HEK293T (cell line): ENCODE data around the gene SULT1A1.
"Not testable (repeated sequence)": the region's sequence is repeated elsewhere in the genome, so short reads cannot be mapped to it uniquely, and the experiment has no call there.

Experiments
- CTCF ChIA-PET: fragments of 350-600 bp; formaldehyde crosslinking; extraction: SDS; loops from one replicate; lab custom pipeline; 2021; ENCODE audit warnings: antibody characterized with exemption, inconsistent platforms; lab: Yijun Ruan, JAX
- POLR2A ChIA-PET: fragments of 350-600 bp; formaldehyde crosslinking; extraction: SDS; loops from one replicate; lab custom pipeline; 2020; ENCODE audit warnings: antibody characterized with exemption, inconsistent platforms; lab: Yijun Ruan, JAX
- DNase-seq: peaks from one replicate; pipeline ENCODE4 v3.0.0; 2012; ENCODE audit warnings: mixed read lengths; ENCODE audit errors: extremely low spot score
- ARNT ChIP-seq: fragments of 450-650 bp; IDR thresholded peaks from 2 replicates; pipeline ENCODE4 v1.6.1; 2017; ENCODE audit warnings: mild to moderate bottlenecking
- BHLHE40 ChIP-seq: fragments of 450-650 bp; IDR thresholded peaks from 2 replicates; pipeline ENCODE4 v1.6.1; 2016; ENCODE audit warnings: mild to moderate bottlenecking, moderate library complexity, borderline replicate concordance
- CTBP1 ChIP-seq: fragments of 450-650 bp; IDR thresholded peaks from 2 replicates; pipeline ENCODE4 v1.6.1; 2016; ENCODE audit warnings: borderline replicate concordance
- ELF4 ChIP-seq: fragments of 450-650 bp; IDR thresholded peaks from 2 replicates; pipeline ENCODE4 v1.6.1; 2017; ENCODE audit warnings: antibody characterized with exemption
- FOXA1 ChIP-seq: fragments of 450-650 bp; IDR thresholded peaks from 2 replicates; pipeline ENCODE4 v1.6.1; 2016; ENCODE audit warnings: mild to moderate bottlenecking
- FOXK2 ChIP-seq: fragments of 450-650 bp; IDR thresholded peaks from 2 replicates; pipeline ENCODE4 v1.6.1; 2016; ENCODE audit warnings: mild to moderate bottlenecking
- FOXM1 ChIP-seq: fragments of 450-650 bp; IDR thresholded peaks from 2 replicates; pipeline ENCODE4 v1.6.1; 2017; ENCODE audit warnings: mild to moderate bottlenecking, borderline replicate concordance
- HDGF ChIP-seq: fragments of 450-650 bp; IDR thresholded peaks from 2 replicates; pipeline ENCODE4 v1.6.1; 2017; ENCODE audit warnings: antibody characterized with exemption, borderline replicate concordance
- L3MBTL2 ChIP-seq: fragments of 450-650 bp; conservative IDR thresholded peaks from 2 replicates; pipeline ENCODE4 v1.6.1; 2016; ENCODE audit warnings: mild to moderate bottlenecking
- LEF1 ChIP-seq: fragments of 450-650 bp; IDR thresholded peaks from 2 replicates; pipeline ENCODE4 v1.6.1; 2017; ENCODE audit warnings: mild to moderate bottlenecking, borderline replicate concordance
- NFRKB ChIP-seq: fragments of 450-650 bp; IDR thresholded peaks from 2 replicates; pipeline ENCODE4 v1.6.1; 2016; ENCODE audit warnings: mild to moderate bottlenecking, moderate library complexity
- PKNOX1 ChIP-seq: fragments of 450-650 bp; IDR thresholded peaks from 2 replicates; pipeline ENCODE4 v1.6.1; 2016
- SP1 ChIP-seq: fragments of 450-650 bp; IDR thresholded peaks from 2 replicates; pipeline ENCODE4 v1.6.1; 2017
- SUZ12 ChIP-seq: fragments of 450-650 bp; IDR thresholded peaks from 2 replicates; pipeline ENCODE4 v1.6.1; 2016; ENCODE audit warnings: mild to moderate bottlenecking
- TARDBP ChIP-seq: fragments of 450-650 bp; IDR thresholded peaks from 2 replicates; pipeline ENCODE4 v1.6.1; 2016
- ZNF384 ChIP-seq: fragments of 450-650 bp; IDR thresholded peaks from 2 replicates; pipeline ENCODE4 v1.6.1; 2016

SULT1A1 gene

GRCh38 chr16:28610595-28611191 lies 849 bp upstream of the SULT1A1 start:
- ChIA-PET POLR2A (interaction anchor here (1.4 kb wide), 1 partner anchor 55 kb away, joined by 3 read pairs; no protein-coding TSS in a partner anchor), CTCF (interaction anchor here (0.7 kb wide), 1 partner anchor 1763 kb away, joined by 3 read pairs; no protein-coding TSS in a partner anchor)
- DNase-seq, result no peak
- no peak for TF ChIP-seq SUZ12
- no peak for TF ChIP-seq NFRKB
- TF ChIP-seq LEF1, result no peak
- TF ChIP-seq FOXK2, result no peak
- TF ChIP-seq TARDBP, result no peak
- TF ChIP-seq BHLHE40, result no peak
- no peak for TF ChIP-seq FOXM1
- TF ChIP-seq ZNF384, result no peak
- no peak for TF ChIP-seq SP1
- no peak for TF ChIP-seq L3MBTL2
- TF ChIP-seq FOXA1, result no peak
- no peak for TF ChIP-seq ARNT
- TF ChIP-seq ELF4, result no peak
- no peak for TF ChIP-seq PKNOX1
- no peak for TF ChIP-seq CTBP1
- no peak for TF ChIP-seq HDGF

DNA sequence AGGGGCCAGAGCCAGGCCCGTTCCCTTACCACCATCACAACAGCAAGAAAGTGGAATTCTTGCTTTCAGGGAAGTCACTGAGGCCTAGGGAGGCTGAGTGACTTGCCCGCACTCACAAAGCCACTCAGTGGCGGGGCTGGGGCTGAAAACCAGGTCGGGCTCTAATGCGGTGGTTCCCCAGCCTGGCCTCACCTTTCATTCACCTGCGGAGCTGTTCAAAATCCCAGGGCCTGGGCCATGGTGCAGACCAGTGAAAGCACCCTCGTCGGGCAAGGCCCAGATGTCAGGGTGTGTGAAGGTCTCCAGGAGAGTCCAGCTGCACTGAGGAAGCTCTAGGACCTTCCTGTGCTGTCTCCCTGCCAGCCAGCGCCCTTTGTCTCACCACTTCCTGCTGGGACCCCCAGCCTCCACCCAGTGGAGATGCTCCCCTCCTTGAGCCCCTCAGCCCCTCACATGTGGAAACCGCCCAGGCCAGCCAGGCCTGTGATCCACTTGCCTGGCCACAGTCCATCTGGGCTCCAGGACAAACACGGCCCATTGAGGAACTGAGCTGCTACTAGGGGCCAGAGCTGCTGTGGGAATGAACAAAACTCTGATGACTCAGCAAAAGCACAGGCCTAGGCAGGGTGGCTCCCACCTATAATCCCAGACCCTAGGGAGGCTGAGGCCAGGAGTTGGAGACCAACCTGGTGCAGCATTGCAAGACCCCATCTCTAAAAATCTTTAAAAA lies 812 bp downstream of the SULT1A1 start:
- DNase-seq, CTCF ChIA-PET: not testable (repeated sequence)
- POLR2A ChIA-PET, result interaction anchor here (0.7 to 1.4 kb wide), 2 partner anchors 11 to 55 kb away, joined by 4 to 5 read pairs; partner anchors contain the start of gene SGF29

- POLR2A ChIA-PET, CTCF ChIA-PET, DNase-seq: not testable (repeated sequence)
Measured at GRCh38 chr16:28608496-28608808, 1.4 kb downstream of the SULT1A1 start.

DNA sequence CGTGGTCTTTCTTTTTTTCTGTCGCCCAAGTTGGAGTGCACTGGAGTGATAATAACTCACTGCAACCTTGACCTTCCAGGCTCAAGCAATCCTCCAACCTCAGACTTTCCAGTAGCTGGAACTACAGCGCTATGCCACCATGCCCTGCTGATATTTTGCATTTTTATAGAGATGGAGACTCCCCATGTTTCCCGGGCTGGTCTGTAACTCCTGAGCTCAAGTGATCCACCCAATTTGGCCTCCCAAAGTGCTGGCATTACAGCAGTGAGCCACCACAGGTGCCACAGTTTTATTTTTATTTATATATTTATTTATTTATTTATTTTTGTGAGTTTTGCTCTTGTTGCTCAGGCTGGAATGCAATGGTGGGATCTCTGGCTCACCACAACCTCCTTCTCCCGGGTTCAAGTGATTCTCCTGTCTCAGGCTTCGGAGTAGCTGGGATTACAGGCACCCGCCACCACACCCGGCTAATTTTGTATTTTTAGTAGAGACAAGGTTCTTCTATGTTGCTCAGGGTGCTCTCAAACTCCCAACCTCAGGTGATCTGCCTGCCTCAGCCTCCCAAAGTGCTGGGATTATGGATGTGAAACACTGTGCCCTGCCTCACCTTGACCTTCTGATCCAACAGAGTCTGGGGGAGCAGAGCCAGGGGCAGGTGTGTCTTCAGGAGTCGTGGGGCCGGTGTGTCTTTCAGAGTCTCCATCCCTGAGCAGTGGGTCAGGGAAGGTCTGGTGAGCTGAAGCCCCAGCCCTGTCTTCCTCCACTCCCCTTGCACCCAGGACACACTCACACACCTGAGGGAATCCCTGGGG lies 2.0 kb downstream of the SULT1A1 start:
- POLR2A ChIA-PET, CTCF ChIA-PET: not testable (repeated sequence)

DNA sequence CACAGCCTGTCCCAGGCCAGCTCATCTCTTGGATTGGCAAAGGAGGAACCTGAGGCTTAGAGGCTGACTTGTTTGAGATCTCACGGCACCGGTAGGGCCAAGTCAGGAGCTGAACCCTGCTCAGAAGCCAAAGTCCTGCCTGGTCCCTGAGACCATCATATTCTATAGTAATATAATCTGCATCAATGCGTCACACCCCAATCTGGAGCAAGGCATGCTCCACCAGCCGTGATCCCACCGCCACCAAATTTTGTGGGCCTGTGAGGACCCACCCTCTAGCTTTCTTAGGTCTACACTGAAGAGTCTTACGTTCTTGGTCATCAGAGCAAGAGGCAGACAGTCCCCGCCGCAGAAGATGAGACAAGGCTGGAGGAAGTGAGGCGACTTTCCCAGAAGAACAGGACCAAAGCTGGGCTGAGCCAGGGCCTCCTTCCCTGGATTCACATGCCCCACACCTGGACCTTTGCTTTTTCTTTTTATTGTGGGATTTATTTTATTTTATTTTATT lies 2.7 kb downstream of the SULT1A1 start:
- POLR2A ChIA-PET, result no interaction called here
- DNase-seq, result no peak
- CTCF ChIA-PET, result no interaction called here
- TF ChIP-seq ELF4, result no peak
- TF ChIP-seq SP1, result no peak
- TF ChIP-seq FOXM1, result no peak
- TF ChIP-seq CTBP1, result no peak

More for the DNA sequence above, 2.0 kb downstream of the SULT1A1 start:
- not testable (repeated sequence) for DNase-seq

DNA sequence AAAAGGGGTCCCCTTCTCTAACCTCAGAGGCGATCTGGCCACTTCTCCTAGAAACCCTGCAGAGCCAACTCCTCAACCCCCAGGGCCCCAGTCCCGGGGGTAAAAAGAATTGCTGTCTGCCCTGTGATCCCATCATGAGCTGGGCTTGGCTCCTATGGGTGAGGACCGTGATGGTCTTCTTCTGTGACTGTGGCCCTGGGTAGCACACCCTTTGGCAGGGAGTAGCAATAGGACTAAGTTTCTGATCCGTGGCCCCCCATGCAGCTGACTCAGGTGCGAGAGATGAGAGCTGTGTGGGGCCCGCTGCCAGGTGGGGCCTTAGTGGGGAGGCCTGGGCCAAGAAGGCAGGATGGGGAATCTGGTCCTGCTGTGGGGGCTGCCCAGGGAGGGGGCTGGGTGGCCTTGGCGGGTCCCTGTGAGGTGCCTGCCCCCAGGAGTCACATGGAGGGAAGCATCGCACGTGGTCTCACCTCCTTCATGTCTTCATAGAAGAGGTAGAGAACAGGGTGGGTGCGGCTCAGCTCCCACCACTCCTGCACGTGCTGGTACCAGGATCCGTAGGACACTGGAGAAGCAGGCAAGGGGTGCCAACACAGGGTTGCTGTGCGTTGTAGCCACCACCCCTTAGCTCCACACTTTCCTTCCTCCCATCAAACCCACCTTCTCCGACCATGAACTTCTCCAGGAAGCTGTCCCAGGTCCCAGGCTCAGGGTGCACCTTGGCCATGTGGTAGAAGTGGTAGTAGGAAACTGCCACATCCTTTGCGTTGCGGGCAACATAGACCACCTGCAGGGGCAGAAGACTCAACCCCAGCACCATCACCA lies 3.3 kb downstream of the SULT1A1 start:
- ChIA-PET POLR2A (no interaction called here), CTCF (no interaction called here)
- TF ChIP-seq SP1 (no peak), BHLHE40 (no peak), ELF4 (no peak), LEF1 (no peak), HDGF (no peak), FOXM1 (no peak), SUZ12 (no peak), L3MBTL2 (no peak), FOXA1 (no peak), NFRKB (no peak), TARDBP (no peak), PKNOX1 (no peak), ARNT (no peak), CTBP1 (no peak), FOXK2 (no peak), ZNF384 (no peak)
- DNase-seq, result no peak

DNA sequence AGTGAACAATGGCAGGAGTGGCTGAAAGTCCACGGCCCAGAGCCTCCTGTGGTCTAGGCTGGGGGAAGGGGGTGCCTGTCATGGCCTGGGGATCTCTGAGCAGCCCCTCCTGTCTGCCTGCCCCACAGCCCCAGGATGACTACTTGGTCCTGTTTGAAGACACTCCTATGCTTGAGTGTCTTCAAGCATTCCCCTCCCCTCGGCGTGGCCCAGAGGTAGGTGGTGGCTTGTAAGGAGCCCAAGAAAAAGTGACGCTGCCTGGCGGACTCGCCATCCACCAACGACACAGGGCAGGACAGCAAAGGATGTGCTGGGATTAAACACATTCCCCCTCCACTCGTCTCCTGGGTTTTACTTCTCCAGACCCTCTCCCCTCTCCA lies 5.7 kb downstream of the SULT1A1 start:
- CTCF ChIA-PET, result no interaction called here
- DNase-seq, result no peak
- POLR2A ChIA-PET, result no interaction called here
- TF ChIP-seq ELF4 (no peak), SUZ12 (no peak), ARNT (no peak), FOXA1 (no peak), FOXK2 (no peak), SP1 (no peak), FOXM1 (no peak), HDGF (no peak), BHLHE40 (no peak), ZNF384 (no peak), L3MBTL2 (no peak), CTBP1 (no peak), TARDBP (no peak), NFRKB (no peak)
